Upper lobe of right lung (tissue), 1 donor: ENCODE data around the gene VAMP5. TPM values are rescaled to one million over a fixed set of nuclear protein-coding genes. Genes with fewer than 3 reads are reported as not detected.

Source experiments
- ATAC-seq: fragments of 200-7000 bp; cut with Tn5 transposase; one replicate; pipeline ENCODE4 v1.9.1; 2020; ENCODE audit warnings: mild to moderate bottlenecking, moderate library complexity
- DNase-seq: peaks from one replicate; pipeline ENCODE4 v3.0.0-alpha.2; 2020
- H3K27ac ChIP-seq: fragments of 200-600 bp; one replicate; pipeline ENCODE4 v1.8.0; 2022
- H3K27me3 ChIP-seq: fragments of 200-600 bp; one replicate; pipeline ENCODE4 v1.8.0; 2022; ENCODE audit warnings: mild to moderate bottlenecking
- H3K36me3 ChIP-seq: fragments of 200-600 bp; one replicate; pipeline ENCODE4 v1.8.0; 2022
- H3K4me1 ChIP-seq: fragments of 200-600 bp; one replicate; pipeline ENCODE4 v1.8.0; 2022
- H3K4me3 ChIP-seq: fragments of 200-600 bp; one replicate; pipeline ENCODE4 v1.8.0; 2022; ENCODE audit warnings: mild to moderate bottlenecking
- H3K9me3 ChIP-seq: fragments of 200-600 bp; one replicate; pipeline ENCODE4 v1.8.0; 2022
- CTCF ChIP-seq: fragments of 200-600 bp; IDR thresholded peaks from one replicate; pipeline ENCODE4 v1.8.0; 2022; ENCODE audit warnings: antibody characterized with exemption
- intact Hi-C: fragments of 100-400 bp; cut with DNase I; formaldehyde crosslinking; loops from one replicate; pipeline ENCODE4 v1.11.0; 2022
- long read RNA-seq: library from polyadenylated mRNA; unstranded; transcript quantifications from one replicate; pipeline ENCODE4 v2.0.0, GENCODE V29; 2021
- total RNA-seq: library from RNA; stranded (reverse); fragmentation: NEBNext Ultra II Directional; extraction: Animal tissue kit (Norgen Biotek cat#: 25700); gene quantifications from one replicate; pipeline ENCODE4 v1.2.1, GENCODE V29; 2021
- donor health status: DM: no; HTN: yes; CAD: no; lungs with severe emphysema.

VAMP5 gene
- total RNA-seq = 84.8 TPM
- long read RNA-seq, transcript VAMP5-201 (3 exons, 689 nt) = major isoform, 30 of 43 reads
- long read RNA-seq, partial matches to known transcripts = 2 of 43 reads
- long read RNA-seq, other reads (novel, unspliced or antisense) = 10 of 43 reads

DNA sequence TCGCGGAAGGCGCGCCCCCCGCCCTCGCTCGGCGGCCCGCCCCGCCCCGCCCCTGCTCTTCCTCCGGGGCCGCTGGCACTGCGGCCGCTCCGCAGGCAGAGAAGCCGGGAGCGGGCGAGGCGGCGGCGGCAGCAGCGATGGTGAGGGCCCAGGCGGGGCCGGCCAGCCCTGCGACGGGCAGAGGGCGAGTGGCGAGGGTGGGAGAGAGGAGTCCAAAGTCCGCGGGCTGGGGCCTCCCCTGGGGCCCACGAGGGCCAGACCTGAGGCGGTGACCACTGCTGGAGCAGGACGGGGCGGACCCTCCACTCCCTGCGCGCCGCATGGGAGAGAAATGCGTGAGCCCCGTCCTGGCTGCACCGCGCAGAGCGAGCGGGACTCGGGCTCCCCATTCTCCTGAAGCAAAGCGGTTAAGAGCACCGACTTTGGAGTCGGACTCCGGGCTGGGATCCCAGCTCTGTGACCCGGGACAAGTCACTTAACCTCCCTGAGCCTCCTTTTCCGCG, at the start of gene VAMP5:
Gene VAMP5 (plus strand): TSS at position 78 of the 503 bp plus-strand sequence. CDS start 60 bp downstream, at position 138.
- DNase-seq = no peak

GRCh38 chr2:85534881-85535280, 49.4 kb upstream of the VAMP5 start:
- intact Hi-C loops = no loop called here
- Histone ChIP-seq H3K27ac (no peak overlapping the region), H3K36me3 (no peaks in the 10 kb centered on the region), H3K9me3 (no peaks in the 10 kb centered on the region), H3K4me3 (no peak overlapping the region), H3K27me3 (no peaks in the 10 kb centered on the region), H3K4me1 (peaks cover 14% of the 10 kb centered on the region)
- DNase-seq (no peak), ATAC-seq (no peak)
- no peak for TF ChIP-seq CTCF

More for the DNA sequence above, at the start of gene VAMP5:
- peak; percentile 45 for ATAC-seq
- Histone ChIP-seq H3K27ac (peak within 1 kb of the TSS; percentile 94), H3K36me3 (peaks cover 27% of the 10 kb centered on the region), H3K4me3 (peak within 1 kb of the TSS; percentile 67), H3K4me1 (peaks cover 81% of the 10 kb centered on the region), H3K9me3 (no peaks in the 10 kb centered on the region), H3K27me3 (no peaks in the 10 kb centered on the region)
- TF ChIP-seq CTCF = no peak
- intact Hi-C loops = no loop called here

- DNase-seq (no peak), ATAC-seq (no peak)
- no peak overlapping the region for H3K4me3 ChIP-seq
- H3K27me3 ChIP-seq = no peaks in the 10 kb centered on the region
- intact Hi-C loops = no loop called here
- peaks cover 8% of the 10 kb centered on the region for H3K36me3 ChIP-seq
- H3K27ac ChIP-seq = peak overlapping the region; percentile 99
- peaks cover 25% of the 10 kb centered on the region for H3K4me1 ChIP-seq
- H3K9me3 ChIP-seq = no peaks in the 10 kb centered on the region
- no peak for TF ChIP-seq CTCF
These were observed 47.8 kb upstream of the VAMP5 start for GRCh38 chr2:85536479-85536878.

- peaks cover 22% of the 10 kb centered on the region for H3K36me3 ChIP-seq
- peaks cover 39% of the 10 kb centered on the region for H3K4me1 ChIP-seq
- ATAC-seq (peak; percentile 23), DNase-seq (peak; percentile 85)
- intact Hi-C loops = no loop called here
- no peaks in the 10 kb centered on the region for H3K27me3 ChIP-seq
- H3K27ac ChIP-seq = peak overlapping the region; percentile 99
- H3K4me3 ChIP-seq = peak overlapping the region; percentile 97
- no peaks in the 10 kb centered on the region for H3K9me3 ChIP-seq
- no peak for TF ChIP-seq CTCF
These were observed 46.4 kb upstream of the VAMP5 start for GRCh38 chr2:85537600-85538506.

GRCh38 chr2:85538507-85539360, 45.5 kb upstream of the VAMP5 start, which contains the start of gene MAT2A:
TSS of gene MAT2A (plus strand) at chr2:85539168. CDS start at chr2:85539288, 120 bp downstream.
- H3K4me1 ChIP-seq = peaks cover 44% of the 10 kb centered on the region
- peak within 1 kb of the TSS; percentile 97 for H3K4me3 ChIP-seq
- DNase-seq = peak; percentile 98
- TF ChIP-seq CTCF = peak; percentile 81
- peaks cover 31% of the 10 kb centered on the region for H3K36me3 ChIP-seq
- peak within 1 kb of the TSS; percentile 99 for H3K27ac ChIP-seq
- no peaks in the 10 kb centered on the region for H3K9me3 ChIP-seq
- no peaks in the 10 kb centered on the region for H3K27me3 ChIP-seq
- intact Hi-C loops = no loop called here
- ATAC-seq = peak; percentile 92
